GM21786 (cell line): ENCODE measurements around the gene SUGP1.

Source experiments
- ATAC-seq: cut with Tn5 transposase; IDR thresholded peaks from one replicate; pipeline ENCODE4 v1.9.1; 2021; ENCODE audit not compliant: unreplicated experiment

Gene SUGP1

DNA sequence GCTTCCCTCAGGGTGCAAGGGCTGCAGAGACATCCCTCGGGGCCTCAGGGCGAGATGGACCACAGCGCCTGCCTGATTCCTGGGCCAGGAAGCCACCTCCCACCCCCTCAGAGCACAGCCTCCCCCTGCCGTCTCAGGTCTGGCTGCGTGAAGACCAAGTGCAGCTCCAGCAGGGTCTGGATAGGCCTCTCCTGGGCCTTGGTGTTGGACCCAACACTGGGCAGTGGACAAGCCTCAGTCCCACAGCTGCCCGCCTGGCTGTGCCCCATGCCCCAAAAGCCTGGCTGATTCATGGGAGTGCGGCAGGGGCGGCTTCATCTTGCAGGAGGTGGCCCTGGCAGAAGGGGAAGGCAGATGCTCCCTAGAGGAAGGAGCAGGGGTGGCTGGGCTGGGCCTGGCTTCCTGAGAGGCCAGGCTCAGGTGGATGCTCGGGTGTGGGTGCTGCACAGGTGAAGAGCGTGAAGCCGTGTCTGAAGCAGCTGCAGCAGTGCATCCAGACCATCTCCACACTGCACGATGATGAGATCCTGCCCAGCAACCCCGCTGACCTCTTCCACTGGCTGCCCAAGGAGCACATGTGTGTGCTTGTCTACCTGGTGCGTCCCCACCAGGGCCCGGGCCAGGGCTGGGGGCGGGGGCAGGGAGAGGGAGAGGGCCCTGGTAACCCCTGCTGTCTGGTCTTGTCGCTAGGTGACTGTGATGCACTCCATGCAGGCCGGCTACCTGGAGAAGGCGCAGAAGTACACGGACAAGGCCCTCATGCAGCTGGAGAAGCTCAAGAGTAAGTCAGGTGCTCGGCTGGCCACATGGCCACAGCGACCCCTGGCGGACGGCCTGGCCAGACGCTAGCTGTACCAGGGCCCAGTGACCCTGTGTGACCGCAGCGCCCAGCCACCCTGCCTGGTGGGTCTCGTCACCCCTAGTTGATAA, 22.0 kb upstream of the SUGP1 start:
- no peak for ATAC-seq

GRCh38 chr19:19341026-19341425, 20.7 kb upstream of the SUGP1 start:
- no peak for ATAC-seq

- ATAC-seq = no peak
Observed at GRCh38 chr19:19338082-19338481, 17.8 kb upstream of the SUGP1 start.

GRCh38 chr19:19337120-19337519, 16.8 kb upstream of the SUGP1 start:
- ATAC-seq = no peak

DNA sequence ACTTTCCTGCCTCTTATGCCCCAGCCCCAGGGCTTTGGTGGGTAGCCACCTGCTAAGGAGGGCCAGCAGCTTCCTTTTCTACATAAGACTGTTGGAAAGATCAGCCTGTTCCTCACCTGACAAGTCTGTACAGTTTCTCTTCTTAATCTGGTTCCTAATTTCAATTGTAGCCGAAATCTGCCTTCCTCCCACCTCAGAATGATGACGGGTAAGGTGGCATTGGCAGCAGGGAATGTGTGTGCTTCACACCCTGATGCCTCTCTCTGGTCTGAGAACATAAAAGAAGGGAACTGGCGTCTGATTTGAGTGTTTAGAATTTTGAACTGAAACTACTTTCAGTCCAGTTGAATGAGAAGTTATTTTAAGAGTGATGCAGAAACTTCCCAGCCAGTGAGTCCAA, 16.3 kb upstream of the SUGP1 start:
- no peak for ATAC-seq

DNA sequence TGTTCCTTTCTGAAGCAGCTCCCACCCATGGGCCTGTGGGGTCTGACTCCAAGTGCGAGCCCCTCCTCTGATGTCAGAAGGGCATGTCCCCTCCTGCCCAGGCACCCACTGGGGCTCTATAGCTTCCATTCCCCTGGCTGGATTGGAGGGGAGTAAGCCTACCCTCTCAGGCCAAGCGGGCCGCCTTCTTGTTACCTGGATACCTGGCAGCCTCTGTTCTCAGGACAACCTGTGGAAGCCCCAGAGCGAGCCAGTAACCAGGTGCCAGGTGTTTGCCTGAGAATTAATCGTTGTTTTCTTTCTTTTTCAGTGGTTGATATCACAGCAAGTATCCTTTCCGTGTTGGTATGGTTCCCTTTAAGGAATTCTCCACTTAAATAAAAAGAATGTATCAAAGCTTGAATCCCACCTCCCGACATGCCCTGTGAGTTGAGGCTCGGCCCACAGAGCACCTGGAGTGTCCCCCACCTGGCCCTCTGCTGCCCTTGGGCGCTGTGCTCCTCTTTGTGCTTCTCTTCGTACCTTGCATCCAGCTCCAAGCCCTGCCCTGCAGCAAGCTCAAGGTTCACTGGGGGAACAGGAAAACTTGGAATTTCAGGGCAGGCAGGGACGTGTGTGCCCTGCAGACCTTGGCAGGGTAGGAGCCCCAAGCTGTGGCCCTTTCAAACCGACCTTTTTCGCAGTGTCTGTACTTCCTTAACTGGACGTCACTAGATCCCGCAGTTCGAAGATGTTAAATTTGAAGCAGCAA, 15.3 kb upstream of the SUGP1 start:
- no peak for ATAC-seq

DNA sequence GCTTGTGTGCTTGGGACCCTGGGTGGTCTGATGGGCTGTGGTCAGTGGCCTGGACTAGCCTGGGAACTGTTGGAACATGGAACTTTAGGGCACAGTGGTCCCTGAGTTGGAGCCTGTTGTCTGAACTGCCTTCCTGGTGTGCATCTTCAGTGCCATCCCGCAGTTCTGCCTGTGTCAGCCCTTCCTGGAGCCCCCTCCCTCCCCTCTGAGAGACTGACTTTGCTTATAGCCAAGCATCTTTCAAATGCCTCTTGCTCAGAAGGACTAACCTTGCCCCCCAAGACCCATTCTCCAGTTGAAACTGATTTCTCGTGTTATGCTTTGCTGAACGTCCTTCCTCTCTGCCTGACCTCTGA, 14.7 kb upstream of the SUGP1 start:
- ATAC-seq = no peak

- ATAC-seq = no peak
Observed at GRCh38 chr19:19334063-19334988, 14.0 kb upstream of the SUGP1 start.

GRCh38 chr19:19329126-19329525, 8.8 kb upstream of the SUGP1 start:
- no peak for ATAC-seq

- no peak for ATAC-seq
Observed at GRCh38 chr19:19327672-19328071, 7.4 kb upstream of the SUGP1 start.

DNA sequence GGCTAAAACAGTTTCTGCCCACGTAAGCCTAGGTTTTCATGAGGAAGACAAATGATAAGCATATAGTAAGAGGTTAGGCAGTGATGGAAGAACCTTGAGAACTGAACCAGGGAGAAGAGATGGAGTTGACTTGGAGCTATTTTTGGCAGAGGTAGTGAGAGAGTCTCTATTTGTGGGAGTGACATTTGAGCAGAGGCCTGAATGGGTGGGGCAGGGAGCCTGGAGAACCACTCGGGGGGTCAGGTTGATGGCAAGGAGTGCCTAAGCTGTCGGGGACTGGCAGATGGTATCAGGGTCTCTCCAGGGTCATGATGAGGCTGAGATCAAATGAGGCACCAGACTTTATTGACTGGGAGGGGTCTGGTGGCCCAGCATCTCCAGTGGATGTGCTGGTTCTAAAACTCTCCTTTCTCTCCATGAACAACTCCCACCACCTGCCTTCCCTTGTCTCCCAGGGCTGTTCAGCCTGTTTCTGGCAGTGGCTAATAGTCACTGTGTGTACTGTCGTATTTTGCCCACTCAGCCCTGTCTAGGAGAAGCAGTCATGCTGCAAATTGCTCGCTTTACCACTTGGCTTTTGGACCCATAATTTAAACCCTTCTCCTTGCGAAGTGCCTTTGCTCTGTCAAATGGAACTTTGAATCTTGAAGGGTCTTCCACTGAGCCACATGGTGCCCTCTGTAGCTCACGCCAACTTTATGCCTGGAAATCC, 3.9 kb upstream of the SUGP1 start:
- ATAC-seq = no peak

DNA sequence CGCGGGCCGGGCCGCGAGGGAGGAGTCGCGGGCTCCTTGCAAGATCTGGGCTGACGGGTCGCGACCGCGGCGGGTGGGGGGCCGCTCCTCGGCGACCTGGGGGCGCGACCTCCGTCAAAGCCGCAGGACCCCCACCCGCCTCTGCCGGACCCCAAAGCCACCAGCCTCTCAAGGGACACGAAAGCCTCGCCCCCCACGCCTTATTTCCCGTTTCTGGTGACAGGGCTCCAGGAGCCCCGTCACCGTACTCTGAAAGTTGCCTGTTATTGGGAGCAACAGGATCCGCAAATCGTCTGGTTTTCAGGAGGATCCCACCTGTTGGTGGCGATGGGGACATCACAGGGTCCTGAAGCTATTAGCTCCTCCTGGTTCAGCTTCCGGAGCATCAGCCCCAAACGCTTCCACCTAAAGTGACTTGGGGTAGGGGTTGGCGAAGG, 850 bp upstream of the SUGP1 start:
- ATAC-seq = no peak

- no peak for ATAC-seq
Observed at GRCh38 chr19:19319732-19320360, 463 bp downstream of the SUGP1 start.

DNA sequence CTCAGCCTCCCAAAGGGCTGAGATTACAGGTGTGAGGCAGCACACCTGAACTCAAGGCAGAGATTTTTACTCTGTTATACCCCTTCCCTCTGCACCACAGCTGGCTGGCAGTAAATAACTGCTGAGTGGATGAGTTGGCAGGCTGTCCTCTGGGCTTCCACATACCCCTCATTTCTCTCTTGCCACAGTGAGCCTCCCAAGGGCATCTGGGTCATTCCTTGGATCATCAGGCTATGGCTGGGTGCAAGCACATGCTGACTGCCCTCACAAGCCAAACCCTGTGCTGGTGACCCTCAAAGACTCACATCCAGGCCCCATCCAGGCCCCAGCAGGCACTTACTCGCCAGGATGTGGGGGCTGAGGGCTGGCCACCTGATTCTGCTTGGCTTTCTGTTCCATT, 4.2 kb downstream of the SUGP1 start:
- no peak for ATAC-seq

- no peak for ATAC-seq
Observed at GRCh38 chr19:19315444-19315843, 4.9 kb downstream of the SUGP1 start.

DNA sequence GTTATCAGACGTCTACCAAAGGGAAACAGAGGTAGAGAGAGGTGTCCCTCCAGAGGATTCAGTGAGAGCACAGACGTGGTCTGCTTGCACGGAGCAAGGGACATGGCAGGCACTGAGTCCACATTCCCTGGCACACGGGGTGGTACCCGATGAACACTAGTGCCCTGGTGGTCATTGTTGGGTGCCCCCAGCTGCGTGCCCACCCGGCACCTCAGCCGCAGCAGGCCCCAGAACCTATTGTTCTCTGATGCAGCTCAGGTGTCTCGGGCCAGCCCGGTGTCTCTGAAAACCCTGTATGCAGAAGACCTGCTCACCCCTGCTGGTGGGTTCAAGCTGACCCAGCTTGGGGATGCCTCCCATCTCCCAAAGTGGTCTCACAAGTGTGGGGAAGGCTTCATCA, 11.9 kb downstream of the SUGP1 start:
- ATAC-seq = no peak

- ATAC-seq = no peak
Observed at GRCh38 chr19:19306191-19306590, 14.1 kb downstream of the SUGP1 start.

GRCh38 chr19:19305696-19306095, 14.6 kb downstream of the SUGP1 start:
- no peak for ATAC-seq

DNA sequence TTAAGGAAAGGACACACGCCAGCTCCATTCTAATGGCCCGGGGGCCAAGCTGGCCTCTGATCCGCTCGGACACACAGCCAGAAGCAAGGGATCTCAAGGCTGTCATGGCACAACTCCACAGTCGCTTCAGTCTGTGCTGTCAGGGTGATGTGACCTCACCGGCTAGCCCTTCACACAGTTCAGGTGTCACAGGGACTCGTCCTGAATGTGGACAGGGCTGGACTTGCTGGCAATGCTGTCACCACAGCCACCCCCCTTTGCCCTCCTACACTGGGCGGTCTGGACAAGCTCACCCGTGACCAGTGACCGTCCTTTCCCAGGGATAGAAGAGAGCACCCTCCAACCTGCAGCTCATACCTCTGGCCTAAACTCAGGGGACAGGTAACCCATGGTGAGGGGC, 15.2 kb downstream of the SUGP1 start:
- ATAC-seq = no peak
